ENCODE data around the gene ACOX3. TPM values are rescaled to one million over a fixed set of nuclear protein-coding genes. Genes with fewer than 3 reads are reported as not detected.

The ACOX3 gene
- total RNA-seq, 2 experiments from 2014 or later = 24.2 to 27.8 TPM

GRCh38 chr4:8419222-8420041 is 21.1 kb downstream of the ACOX3 start:
- Mint-ChIP-seq H3K36me3 (ENCODE audit: low read depth) (peaks cover 16% of the 10 kb centered on the region), H3K27me3 (no peaks in the 10 kb centered on the region), H3K4me1 (ENCODE audit: low read depth) (peaks cover 29% of the 10 kb centered on the region), H3K4me3 (no peak overlapping the region), H3K27ac (peak overlapping the region; percentile 92), H3K9me3 (no peaks in the 10 kb centered on the region)
- CTCF ChIA-PET = interaction anchor here (0.8 to 3.5 kb wide), 5 partner anchors 16 to 243 kb away, joined by 3 to 14 read pairs (median 6); no protein-coding TSS in a partner anchor
- TF ChIP-seq CTCF (IDR thresholded peaks at IDR 0.05) = no peak
- ATAC-seq (peak; percentile 96), DNase-seq (peak; percentile 81)
- intact Hi-C loops (cut with micrococcal nuclease) = no loop called here
- POLR2A ChIA-PET = interaction anchor here (0.9 to 2.3 kb wide), 4 partner anchors 9 to 21 kb away, joined by 3 to 8 read pairs (median 8); partner anchors contain the start of genes ACOX3 and TRMT44

DNA sequence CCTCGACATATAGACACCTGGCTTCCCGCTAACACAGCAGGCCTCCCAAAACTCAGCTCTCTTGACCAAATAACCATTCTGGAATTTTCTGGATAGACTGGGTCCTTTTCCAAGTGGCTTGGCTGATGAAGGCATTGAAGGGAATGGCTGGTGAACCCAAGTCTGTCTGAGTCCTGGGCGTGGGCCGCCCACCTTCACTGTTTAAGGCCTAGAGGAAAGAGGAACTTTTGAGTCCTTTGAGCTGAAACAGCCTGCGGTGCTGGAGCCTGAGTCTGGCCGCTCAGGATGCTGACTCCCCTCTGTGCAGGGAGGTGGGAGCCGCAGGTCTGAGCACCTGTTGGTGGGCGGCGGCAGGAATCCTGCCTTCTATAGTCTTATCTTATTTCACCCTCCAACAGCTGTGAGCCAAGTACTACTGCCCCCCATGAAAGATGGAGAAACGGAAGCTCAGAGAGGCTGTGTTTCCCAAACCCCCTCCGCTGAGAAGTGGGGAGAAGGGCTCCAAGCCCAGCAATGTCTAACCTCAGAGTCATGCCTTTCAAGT is 23.4 kb downstream of the ACOX3 start:
- no peak for ATAC-seq
- no peak for TF ChIP-seq CTCF (IDR thresholded peaks at IDR 0.05)
- POLR2A ChIA-PET = no interaction called here
- Mint-ChIP-seq H3K9me3 (no peaks in the 10 kb centered on the region), H3K36me3 (ENCODE audit: low read depth) (peaks cover 27% of the 10 kb centered on the region), H3K27me3 (no peaks in the 10 kb centered on the region), H3K4me1 (ENCODE audit: low read depth) (peaks cover 38% of the 10 kb centered on the region), H3K4me3 (no peak overlapping the region), H3K27ac (no peak overlapping the region)
- DNase-seq = no peak
- intact Hi-C loops (cut with micrococcal nuclease) = no loop called here
- CTCF ChIA-PET = interaction anchor here (3.5 kb wide), 1 partner anchor 14 kb away, joined by 14 read pairs; no protein-coding TSS in a partner anchor

DNA sequence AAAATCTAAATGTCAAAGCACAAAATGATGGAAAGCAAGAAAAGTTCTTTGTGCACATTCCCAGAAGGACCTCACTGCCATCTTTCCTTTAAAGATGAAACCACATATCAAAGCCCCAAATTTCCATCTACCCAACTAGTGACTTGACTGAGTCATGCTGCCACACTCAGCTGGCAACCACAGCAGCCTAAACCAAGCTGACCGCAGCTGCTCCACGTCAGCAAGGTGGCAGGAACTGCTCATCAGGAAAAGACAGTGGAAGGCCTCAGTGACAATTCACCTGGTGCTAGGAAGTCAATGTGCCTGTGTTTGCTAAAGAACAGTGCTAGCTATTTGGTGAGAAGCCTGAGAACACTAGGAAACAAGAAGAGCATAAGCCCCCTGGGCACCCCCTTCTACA is 26.1 kb downstream of the ACOX3 start:
- TF ChIP-seq CTCF (IDR thresholded peaks at IDR 0.05) = no peak
- ATAC-seq = no peak
- peak; percentile 63 for DNase-seq
- ChIA-PET POLR2A (interaction anchor here (1.0 kb wide), 1 partner anchor 13 kb away, joined by 3 read pairs; no protein-coding TSS in a partner anchor), CTCF (interaction anchor here (1.2 kb wide), 1 partner anchor 11 kb away, joined by 4 read pairs; no protein-coding TSS in a partner anchor)
- Mint-ChIP-seq H3K4me1 (ENCODE audit: low read depth) (peaks cover 27% of the 10 kb centered on the region), H3K4me3 (no peak overlapping the region), H3K9me3 (no peaks in the 10 kb centered on the region), H3K27me3 (no peaks in the 10 kb centered on the region), H3K27ac (peak overlapping the region; percentile 76), H3K36me3 (ENCODE audit: low read depth) (peaks cover 24% of the 10 kb centered on the region)
- intact Hi-C loops (cut with micrococcal nuclease) = no loop called here

GRCh38 chr4:8412288-8412687 is 28.2 kb downstream of the ACOX3 start:
- peaks cover 28% of the 10 kb centered on the region for H3K36me3 Mint-ChIP-seq (ENCODE audit: low read depth)
- ChIA-PET CTCF (no interaction called here), POLR2A (no interaction called here)
- intact Hi-C loops (cut with micrococcal nuclease) = no loop called here
- H3K9me3 Mint-ChIP-seq = no peaks in the 10 kb centered on the region
- no peak overlapping the region for H3K4me3 Mint-ChIP-seq
- DNase-seq = no peak
- no peak for TF ChIP-seq CTCF (IDR thresholded peaks at IDR 0.05)
- peaks cover 22% of the 10 kb centered on the region for H3K4me1 Mint-ChIP-seq (ENCODE audit: low read depth)
- no peak for ATAC-seq
- no peaks in the 10 kb centered on the region for H3K27me3 Mint-ChIP-seq
- H3K27ac Mint-ChIP-seq = no peak overlapping the region

All from activated CD8-positive, alpha-beta T cell treated with anti-CD3 and anti-CD28 coated beads for 36 hours (primary cell).